ENCODE measurements around the gene RPL22.

Gene RPL22

DNA sequence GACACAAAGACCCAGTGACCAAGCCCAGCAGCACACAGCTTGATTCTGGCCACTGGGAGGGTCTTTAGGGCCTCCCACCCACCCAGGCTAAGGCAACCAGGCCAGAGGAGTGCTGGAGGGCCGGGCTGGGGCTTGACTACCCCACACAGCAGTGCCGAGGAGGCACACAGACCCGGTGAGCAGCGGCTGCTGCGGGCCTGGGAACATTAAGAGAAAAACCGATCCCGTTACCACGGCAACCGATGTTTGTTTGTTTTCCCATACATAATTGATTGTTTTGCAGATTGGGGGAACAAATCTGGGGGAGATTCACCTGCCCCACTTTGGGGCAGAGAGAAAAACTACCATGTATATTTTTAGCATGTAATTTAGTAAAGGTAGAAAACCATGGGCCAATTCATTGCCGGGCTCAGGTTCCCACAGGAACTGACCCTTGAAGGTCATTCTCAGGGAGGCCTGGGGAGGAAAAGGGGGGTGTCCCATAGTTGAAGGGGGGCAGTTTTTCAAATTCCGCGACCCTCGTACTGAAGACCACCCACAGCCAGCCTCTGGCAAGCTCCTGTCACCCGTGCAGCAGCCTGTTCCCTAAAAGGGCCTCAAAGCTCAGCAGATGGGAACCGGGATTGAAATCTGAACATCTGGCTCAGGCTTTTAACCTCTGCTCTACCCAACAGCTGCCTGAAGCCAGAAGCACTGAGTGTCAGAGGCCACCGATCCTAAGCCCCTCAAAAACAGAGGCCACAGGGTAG is 54.6 kb downstream of the RPL22 start:
- TF ChIP-seq, protein P1, sequence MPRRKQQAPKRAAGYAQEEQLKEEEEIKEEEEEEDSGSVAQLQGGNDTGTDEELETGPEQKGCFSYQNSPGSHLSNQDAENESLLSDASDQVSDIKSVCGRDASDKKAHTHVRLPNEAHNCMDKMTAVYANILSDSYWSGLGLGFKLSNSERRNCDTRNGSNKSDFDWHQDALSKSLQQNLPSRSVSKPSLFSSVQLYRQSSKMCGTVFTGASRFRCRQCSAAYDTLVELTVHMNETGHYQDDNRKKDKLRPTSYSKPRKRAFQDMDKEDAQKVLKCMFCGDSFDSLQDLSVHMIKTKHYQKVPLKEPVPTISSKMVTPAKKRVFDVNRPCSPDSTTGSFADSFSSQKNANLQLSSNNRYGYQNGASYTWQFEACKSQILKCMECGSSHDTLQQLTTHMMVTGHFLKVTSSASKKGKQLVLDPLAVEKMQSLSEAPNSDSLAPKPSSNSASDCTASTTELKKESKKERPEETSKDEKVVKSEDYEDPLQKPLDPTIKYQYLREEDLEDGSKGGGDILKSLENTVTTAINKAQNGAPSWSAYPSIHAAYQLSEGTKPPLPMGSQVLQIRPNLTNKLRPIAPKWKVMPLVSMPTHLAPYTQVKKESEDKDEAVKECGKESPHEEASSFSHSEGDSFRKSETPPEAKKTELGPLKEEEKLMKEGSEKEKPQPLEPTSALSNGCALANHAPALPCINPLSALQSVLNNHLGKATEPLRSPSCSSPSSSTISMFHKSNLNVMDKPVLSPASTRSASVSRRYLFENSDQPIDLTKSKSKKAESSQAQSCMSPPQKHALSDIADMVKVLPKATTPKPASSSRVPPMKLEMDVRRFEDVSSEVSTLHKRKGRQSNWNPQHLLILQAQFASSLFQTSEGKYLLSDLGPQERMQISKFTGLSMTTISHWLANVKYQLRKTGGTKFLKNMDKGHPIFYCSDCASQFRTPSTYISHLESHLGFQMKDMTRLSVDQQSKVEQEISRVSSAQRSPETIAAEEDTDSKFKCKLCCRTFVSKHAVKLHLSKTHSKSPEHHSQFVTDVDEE (CRISPR knock-in tag; IDR thresholded peaks at IDR 0.05) = no peak
- TF ChIP-seq CSRNP3 (CRISPR knock-in tag; IDR thresholded peaks at IDR 0.05) (no peak), ZNF8 (CRISPR knock-in tag; IDR thresholded peaks at IDR 0.05) (no peak), GLIS3 (CRISPR knock-in tag; IDR thresholded peaks at IDR 0.05) (no peak), ZFP3 (CRISPR knock-in tag; IDR thresholded peaks at IDR 0.05) (no peak), BACH2 (CRISPR knock-in tag; IDR thresholded peaks at IDR 0.05; ENCODE audit: borderline replicate concordance) (no peak), ZNF70 (CRISPR knock-in tag; IDR thresholded peaks at IDR 0.05) (no peak), ARNTL (CRISPR knock-in tag; IDR thresholded peaks at IDR 0.05; ENCODE audit: borderline replicate concordance, low read depth) (no peak), ISL1 (CRISPR knock-in tag; IDR thresholded peaks at IDR 0.05) (no peak), CREB5 (CRISPR knock-in tag; IDR thresholded peaks at IDR 0.05; ENCODE audit: low read depth) (no peak), OSR1 (CRISPR knock-in tag; IDR thresholded peaks at IDR 0.05) (no peak), TCF4 (CRISPR knock-in tag; IDR thresholded peaks at IDR 0.05; ENCODE audit: borderline replicate concordance) (no peak), ZNF565 (CRISPR knock-in tag; conservative IDR thresholded peaks at IDR 0.05; ENCODE audit: low read depth) (no peak), ZFP30 (CRISPR knock-in tag; IDR thresholded peaks at IDR 0.05) (no peak), SNAI2 (CRISPR knock-in tag; IDR thresholded peaks at IDR 0.05) (no peak), CSDC2 (CRISPR knock-in tag; IDR thresholded peaks at IDR 0.05) (no peak), RARB (CRISPR knock-in tag; IDR thresholded peaks at IDR 0.05) (no peak), TOX (CRISPR knock-in tag; IDR thresholded peaks at IDR 0.05; ENCODE audit: borderline replicate concordance) (no peak), PPARA (CRISPR knock-in tag; IDR thresholded peaks at IDR 0.05; ENCODE audit: borderline replicate concordance) (no peak)
- ATAC-seq = no peak

DNA sequence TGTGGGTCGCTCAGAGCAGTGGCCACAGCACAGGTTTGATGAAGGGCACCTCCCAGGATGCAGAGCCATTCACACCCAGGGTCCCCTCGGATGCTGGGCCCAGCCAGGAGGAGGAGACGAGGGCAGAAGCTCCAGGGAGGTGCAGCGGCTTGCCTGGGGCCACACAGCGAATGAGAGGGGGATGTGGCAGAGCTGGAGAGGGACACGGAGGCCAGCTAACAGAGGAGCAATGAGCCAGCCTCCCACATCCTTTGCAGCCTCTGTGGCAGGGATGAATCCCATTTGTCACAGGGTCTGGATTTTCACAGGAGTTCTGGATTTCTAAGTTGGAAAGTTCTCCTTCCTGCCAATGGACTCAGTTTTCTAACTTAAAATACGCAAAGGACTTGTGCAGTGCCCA is 55.2 kb downstream of the RPL22 start:
- TF ChIP-seq ZFP30 (CRISPR knock-in tag; IDR thresholded peaks at IDR 0.05) (no peak), TOX (CRISPR knock-in tag; IDR thresholded peaks at IDR 0.05; ENCODE audit: borderline replicate concordance) (no peak), ESRRG (CRISPR knock-in tag; IDR thresholded peaks at IDR 0.05) (no peak), SNAI2 (CRISPR knock-in tag; IDR thresholded peaks at IDR 0.05) (no peak), BACH2 (CRISPR knock-in tag; IDR thresholded peaks at IDR 0.05; ENCODE audit: borderline replicate concordance) (no peak), PPARA (CRISPR knock-in tag; IDR thresholded peaks at IDR 0.05; ENCODE audit: borderline replicate concordance) (no peak), CREB5 (CRISPR knock-in tag; IDR thresholded peaks at IDR 0.05; ENCODE audit: low read depth) (no peak), ZFP3 (CRISPR knock-in tag; IDR thresholded peaks at IDR 0.05) (no peak), RARB (CRISPR knock-in tag; IDR thresholded peaks at IDR 0.05) (no peak), ZNF565 (CRISPR knock-in tag; conservative IDR thresholded peaks at IDR 0.05; ENCODE audit: low read depth) (no peak), CSDC2 (CRISPR knock-in tag; IDR thresholded peaks at IDR 0.05) (no peak), TCF4 (CRISPR knock-in tag; IDR thresholded peaks at IDR 0.05; ENCODE audit: borderline replicate concordance) (no peak), OSR1 (CRISPR knock-in tag; IDR thresholded peaks at IDR 0.05) (no peak), ZNF8 (CRISPR knock-in tag; IDR thresholded peaks at IDR 0.05) (no peak)
- no peak for ATAC-seq

GRCh38 chr1:6143395-6143794 is 56.0 kb downstream of the RPL22 start:
- TF ChIP-seq ZNF565 (CRISPR knock-in tag; conservative IDR thresholded peaks at IDR 0.05; ENCODE audit: low read depth) (no peak), ISL1 (CRISPR knock-in tag; IDR thresholded peaks at IDR 0.05) (no peak), OSR1 (CRISPR knock-in tag; IDR thresholded peaks at IDR 0.05) (no peak), ZC3H10 (CRISPR knock-in tag; IDR thresholded peaks at IDR 0.05) (no peak), PPARA (CRISPR knock-in tag; IDR thresholded peaks at IDR 0.05; ENCODE audit: borderline replicate concordance) (no peak), CSRNP3 (CRISPR knock-in tag; IDR thresholded peaks at IDR 0.05) (no peak), RARB (CRISPR knock-in tag; IDR thresholded peaks at IDR 0.05) (no peak), TCF4 (CRISPR knock-in tag; IDR thresholded peaks at IDR 0.05; ENCODE audit: borderline replicate concordance) (no peak), CREB5 (CRISPR knock-in tag; IDR thresholded peaks at IDR 0.05; ENCODE audit: low read depth) (no peak), ESRRG (CRISPR knock-in tag; IDR thresholded peaks at IDR 0.05) (no peak)
- TF ChIP-seq, protein P1 (CRISPR knock-in tag; IDR thresholded peaks at IDR 0.05) = no peak
- ATAC-seq = no peak
